ENCODE measurements around the gene NCOA7.
"Not testable (repeated sequence)": the region's sequence is repeated elsewhere in the genome, so short reads cannot be mapped to it uniquely, and the experiment has no call there.

The NCOA7 gene

GRCh38 chr6:125793863-125794262 lies 3.1 kb downstream of the NCOA7 start:
- no peak for DNase-seq

DNA sequence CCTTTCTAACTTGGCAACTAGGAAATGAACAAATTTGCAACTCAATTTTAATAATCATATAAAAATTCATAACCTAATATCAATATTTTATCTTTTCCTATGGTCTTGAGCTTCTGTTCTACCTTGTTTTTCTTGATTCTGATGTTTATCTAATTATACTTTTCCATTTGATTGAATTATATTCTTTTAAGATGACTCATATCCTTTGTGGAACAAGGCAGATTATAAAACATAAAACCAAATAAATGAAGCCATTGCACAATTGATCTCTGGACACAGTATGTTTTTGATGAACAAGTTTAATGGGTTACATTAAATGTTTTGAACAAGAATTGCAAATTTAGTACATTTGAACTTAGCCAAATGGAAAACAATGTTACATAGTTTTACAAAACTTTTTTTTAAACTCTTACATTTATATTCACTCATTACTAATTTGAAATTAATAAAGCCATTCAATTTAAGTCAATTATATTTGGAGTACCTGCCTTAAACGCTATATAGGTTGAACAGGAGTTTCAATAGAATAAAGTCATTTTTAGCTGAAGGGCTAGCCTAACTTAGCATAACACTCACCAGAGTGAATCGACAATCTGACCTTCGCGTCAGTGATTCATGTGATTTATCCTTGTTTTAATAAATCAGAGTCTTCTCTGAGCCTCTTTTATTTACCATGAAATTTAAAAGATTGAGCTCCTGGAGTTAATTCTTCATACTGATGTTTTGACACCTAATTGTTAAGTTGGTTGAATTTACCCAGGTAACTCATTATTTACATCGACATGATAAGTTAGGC lies 3.8 kb downstream of the NCOA7 start:
- no peak for DNase-seq

- no peak for DNase-seq
Measured at GRCh38 chr6:125795301-125795700, 4.5 kb downstream of the NCOA7 start.

DNA sequence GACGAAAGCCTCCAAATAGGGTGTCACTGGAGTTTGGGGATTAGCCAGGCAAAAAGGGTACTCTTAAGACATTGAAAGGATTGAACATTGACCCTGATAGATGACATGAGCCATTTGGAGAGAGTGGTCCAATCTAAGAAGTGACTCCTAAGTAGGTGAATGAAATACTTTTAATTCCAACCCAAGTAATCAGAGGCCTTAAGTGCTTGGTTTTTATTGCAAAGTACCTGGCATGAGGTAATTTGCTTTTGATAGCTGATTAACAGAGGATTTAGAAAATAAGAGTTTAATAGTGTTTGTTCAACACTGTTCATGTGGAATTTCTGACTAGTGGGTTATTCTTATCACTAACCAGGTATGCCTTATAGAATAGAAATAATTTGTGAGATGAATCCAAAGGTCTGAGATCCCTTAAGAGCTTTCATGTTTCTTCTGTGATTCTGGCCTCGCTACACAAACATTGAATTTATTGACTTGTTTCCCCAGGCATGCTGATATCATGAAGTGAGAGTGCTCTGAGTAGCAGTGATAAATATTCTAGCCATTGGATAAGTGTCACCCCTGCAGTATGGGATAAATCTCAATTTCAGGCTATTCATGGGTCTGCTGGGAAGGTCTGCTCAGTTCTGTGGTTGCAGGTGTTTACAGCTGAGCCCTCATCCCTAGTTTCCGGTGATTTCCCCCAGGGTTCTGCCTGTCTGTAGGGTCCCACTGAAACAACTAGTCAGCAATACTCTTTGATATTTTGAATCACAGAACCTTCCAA lies 6.5 kb downstream of the NCOA7 start:
- no peak for DNase-seq

GRCh38 chr6:125797886-125798444 lies 7.2 kb downstream of the NCOA7 start:
- no peak for DNase-seq

DNA sequence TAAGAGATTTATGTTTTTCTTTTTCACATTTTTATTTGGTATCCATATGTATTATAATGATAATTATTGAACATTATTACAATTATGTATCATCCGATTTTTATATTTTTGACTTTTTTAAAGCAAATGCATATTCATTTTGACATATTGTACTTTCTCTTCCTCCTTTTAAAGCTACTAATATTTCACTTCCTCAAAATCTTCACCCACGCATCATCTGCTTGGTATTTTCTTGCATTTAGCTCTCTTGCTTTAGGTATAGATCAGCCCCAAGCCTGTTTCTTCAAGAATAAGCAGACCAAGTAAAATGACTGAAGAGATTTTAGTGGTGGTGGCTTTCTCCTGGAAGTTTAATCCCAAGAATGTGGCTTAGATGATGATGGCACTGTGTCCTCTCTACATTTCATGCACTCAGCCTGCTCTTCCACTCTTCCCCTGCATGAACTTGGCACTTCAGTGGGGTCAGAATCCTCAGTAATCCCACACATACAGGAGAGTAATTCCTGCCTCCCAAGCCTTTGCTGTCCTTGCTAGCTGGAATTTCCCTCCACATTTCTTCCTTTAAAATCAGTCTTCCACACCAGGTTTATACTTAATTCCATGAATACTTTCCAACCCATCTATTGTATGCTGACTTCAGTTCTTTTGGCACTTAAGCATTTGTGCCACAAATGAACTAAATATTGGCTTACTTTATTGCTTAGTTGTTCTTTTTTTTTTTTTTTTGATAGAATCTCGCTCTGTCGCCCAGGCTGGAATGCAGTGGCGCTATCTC lies 8.2 kb downstream of the NCOA7 start:
- DNase-seq, result no peak

DNA sequence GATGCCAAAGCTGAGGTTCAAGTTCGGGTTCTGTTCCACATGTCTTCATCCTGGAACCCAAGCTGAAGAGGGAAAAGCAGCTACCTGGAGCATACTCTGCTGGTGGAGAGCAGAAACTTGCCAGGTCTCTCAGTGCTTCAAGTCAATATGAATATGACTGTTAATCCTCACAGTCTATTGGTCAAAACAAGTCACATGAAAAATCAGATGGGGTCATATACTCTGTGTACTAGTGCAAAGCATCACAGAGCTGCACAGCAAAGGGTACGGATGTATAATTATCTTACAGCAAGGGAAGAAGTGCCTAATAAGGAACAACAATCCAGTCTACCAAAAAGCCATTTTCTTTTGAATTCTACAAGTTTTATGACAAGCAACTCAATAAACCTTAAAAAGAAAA lies 11.6 kb downstream of the NCOA7 start:
- DNase-seq, result no peak

GRCh38 chr6:125802943-125803377 lies 12.2 kb downstream of the NCOA7 start:
- DNase-seq, result no peak

DNA sequence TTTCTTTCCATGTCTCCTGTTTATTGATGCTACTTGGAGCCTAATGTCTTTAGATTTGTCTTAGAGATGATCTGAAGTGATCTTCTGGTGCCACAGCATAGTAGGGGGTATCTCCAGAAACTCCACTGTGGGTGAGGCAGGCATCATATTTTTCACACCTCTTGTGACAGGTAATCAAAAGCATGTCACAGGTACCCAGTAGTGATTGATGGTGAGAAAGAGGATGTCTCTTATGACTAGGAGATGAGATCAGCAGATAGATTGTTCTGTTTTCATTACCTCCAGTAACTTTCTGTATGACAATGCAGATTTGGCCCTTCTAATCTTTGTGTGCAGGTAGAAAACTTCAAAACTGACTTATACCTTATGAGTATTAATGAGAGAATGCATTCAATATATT lies 13.5 kb downstream of the NCOA7 start:
- DNase-seq, result no peak

- DNase-seq, result not testable (repeated sequence)
Measured at GRCh38 chr6:125804866-125805425, 14.2 kb downstream of the NCOA7 start.

GRCh38 chr6:125806813-125807212 lies 16.1 kb downstream of the NCOA7 start:
- DNase-seq, result no peak

- DNase-seq, result no peak
Measured at GRCh38 chr6:125807293-125807692, 16.5 kb downstream of the NCOA7 start.

- DNase-seq, result no peak
Measured at GRCh38 chr6:125808060-125808459, 17.3 kb downstream of the NCOA7 start.

- DNase-seq, result no peak
Measured at GRCh38 chr6:125808591-125808990, 17.8 kb downstream of the NCOA7 start.

DNA sequence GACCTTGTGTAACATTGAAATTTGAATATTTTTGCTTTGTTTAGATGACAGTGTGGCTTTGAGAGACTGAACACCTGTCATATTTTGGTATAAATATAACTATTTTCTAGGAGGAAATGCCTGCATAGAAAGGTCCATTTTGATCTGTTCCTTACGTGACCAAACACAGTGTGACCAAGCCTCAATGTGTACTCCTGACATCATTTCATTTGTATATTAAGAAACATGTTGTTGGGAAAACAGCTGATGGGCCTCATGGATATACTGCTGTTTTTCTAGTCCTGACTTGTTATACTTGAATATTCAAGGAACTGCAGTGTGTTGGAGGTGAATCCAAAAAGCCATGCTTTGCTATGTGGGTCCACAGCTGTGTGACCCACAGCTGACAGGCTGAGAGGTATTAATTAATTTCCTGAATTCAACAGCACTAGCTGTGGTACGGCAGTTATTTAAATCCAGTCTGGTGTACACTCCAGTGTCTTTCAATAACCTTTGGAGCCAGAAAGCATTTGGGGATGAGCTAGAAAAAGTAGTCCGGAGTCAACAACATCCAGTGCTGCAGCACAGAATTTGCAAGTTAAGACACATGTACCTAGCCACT lies 18.9 kb downstream of the NCOA7 start:
- DNase-seq, result no peak

DNA sequence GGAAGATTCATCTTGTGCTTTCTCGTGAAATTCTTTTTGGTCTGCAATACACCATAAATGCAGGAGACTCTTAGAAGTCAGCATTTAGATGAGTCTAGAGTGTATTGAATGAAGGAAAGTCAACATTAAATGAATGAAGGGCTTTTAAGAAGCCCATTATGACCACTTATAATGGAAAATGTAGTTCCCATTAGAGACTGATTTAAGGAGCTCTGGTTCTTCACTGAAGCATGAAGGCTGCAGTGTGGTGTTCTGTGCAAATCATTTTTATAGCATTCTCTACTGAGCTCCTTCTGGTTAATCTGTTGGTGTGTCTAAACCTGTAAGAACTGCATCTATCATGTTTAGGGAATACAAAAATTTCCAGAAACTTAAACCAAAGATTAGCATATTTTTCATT lies 19.7 kb downstream of the NCOA7 start:
- DNase-seq, result no peak

DNA sequence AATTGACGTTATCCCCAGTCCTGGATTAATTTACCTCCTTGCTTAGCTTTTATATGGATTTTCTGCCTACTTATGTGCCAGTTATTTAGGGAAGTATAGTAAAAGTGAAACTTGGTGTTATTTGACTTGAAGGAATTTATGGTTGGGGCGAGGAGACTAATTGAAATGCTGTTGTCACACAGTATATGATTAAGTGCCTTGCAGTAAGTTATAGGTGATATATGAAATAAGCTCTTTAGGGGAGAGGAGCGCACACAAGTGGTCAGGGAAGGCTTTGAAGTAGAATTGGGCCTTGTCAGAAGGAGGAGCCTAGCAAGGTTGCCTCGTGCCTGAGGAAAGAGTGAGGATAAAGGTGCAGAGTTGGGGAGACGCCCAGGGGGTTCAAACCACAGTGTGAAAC lies 20.5 kb downstream of the NCOA7 start:
- no peak for DNase-seq

DNA sequence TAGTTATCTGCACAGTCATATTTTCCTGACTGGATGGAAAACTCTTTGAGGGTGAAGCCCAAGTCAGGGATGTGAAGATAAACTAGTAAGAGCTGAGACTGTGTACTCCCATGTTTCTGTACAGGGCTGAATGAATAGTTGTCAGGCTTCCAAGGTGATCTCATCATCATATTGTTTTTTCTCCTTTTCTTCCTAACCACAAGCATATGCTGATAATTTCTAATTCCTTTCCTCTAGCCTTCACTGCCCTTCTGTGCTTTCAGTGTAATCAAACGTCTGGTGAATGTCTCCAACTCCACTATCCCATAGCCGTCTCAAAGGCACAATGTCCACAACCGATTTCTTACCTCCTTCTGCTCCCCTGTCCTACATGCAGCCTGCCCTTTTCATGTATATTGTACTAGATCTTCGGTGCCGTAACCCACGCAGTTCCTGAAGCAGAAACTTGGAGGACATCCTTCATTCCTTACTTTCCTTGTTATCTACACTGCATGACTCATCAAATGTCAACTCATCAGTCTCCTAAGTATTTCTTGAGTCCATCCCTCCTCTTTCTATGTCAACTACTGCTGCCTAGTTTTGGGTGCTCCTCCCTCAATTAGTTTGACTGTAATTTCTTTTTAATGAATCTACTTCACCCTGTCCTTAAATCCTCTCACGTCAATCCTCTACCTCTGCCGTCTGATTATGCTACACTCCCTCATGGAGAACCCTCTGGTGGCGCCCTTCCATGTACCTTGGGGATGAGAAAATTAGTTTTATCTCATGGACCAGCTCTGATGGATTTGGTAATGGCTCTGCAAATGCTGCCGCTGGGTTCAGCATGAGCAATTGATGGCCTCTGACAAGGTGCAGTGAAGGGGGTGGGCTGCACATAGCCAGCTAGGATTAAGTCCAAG lies 21.9 kb downstream of the NCOA7 start:
- peak; percentile 32 for DNase-seq

DNA sequence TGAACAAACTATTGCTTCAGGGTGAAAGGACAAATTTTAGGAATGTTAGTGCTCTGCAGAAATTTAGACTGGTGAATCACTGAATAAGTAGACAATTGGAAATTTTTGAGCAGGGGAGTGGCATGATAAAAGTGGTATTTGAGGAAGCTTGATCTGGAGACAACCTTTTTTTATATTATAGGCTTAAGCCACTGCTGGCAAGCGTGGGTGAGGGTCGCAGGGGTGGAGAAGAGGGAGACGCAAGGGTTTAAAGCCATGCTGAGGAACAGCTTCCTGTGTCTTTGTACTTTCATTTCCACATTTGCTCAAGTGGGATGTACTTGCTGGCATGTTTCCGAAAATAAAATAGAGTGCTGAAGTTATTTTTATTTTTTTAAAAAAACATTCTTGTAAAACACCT lies 23.7 kb downstream of the NCOA7 start:
- DNase-seq, result no peak

GRCh38 chr6:125815080-125815910 lies 24.5 kb downstream of the NCOA7 start:
- no peak for DNase-seq
